Astrocyte of the cerebellum (primary cell): Measurements from ENCODE around the gene EIF5B.

Source experiments
- DNase-seq: peaks from one replicate; pipeline ENCODE4 v3.0.0-alpha.2; 2011; ENCODE audit warnings: low read depth
- H3K4me3 ChIP-seq: 2 replicates; pipeline ENCODE4 v1.5.1; 2011; ENCODE audit warnings: mild to moderate bottlenecking, low read depth, low read length, moderate library complexity
- CTCF ChIP-seq: IDR thresholded peaks from 2 replicates; pipeline ENCODE4 v1.5.1; 2012; ENCODE audit warnings: low read length, low read depth, moderate library complexity, mild to moderate bottlenecking; ENCODE audit errors: missing control alignments
- in situ Hi-C: cut with HindIII; loops from 2 replicates; pipeline ENCODE4 v1.10.0; 2017; ENCODE audit warnings: low sequenced_read_pairs

EIF5B gene

GRCh38 chr2:99420751-99421299 is 83.6 kb downstream of the EIF5B start:
- in situ Hi-C loops: no loop called here
- DNase-seq: peak; percentile 31
- H3K4me3 ChIP-seq: no peak overlapping the region

GRCh38 chr2:99421469-99421868 is 84.3 kb downstream of the EIF5B start:
- TF ChIP-seq CTCF: no peak

More at GRCh38 chr2:99420751-99421299, 83.6 kb downstream of the EIF5B start:
- TF ChIP-seq CTCF: no peak

GRCh38 chr2:99422599-99422998 is 85.4 kb downstream of the EIF5B start:
- in situ Hi-C loops: no loop called here
- H3K4me3 ChIP-seq: no peak overlapping the region
- no peak for TF ChIP-seq CTCF
- DNase-seq: no peak

More at GRCh38 chr2:99421469-99421868, 84.3 kb downstream of the EIF5B start:
- in situ Hi-C loops: no loop called here
- DNase-seq: no peak
- H3K4me3 ChIP-seq: no peak overlapping the region

GRCh38 chr2:99424371-99424770 is 87.2 kb downstream of the EIF5B start:
- no peak for TF ChIP-seq CTCF
- H3K4me3 ChIP-seq: no peak overlapping the region
- DNase-seq: no peak
- in situ Hi-C loops: no loop called here

- peak; percentile 68 for DNase-seq
- TF ChIP-seq CTCF: no peak
- in situ Hi-C loops: no loop called here
- no peak overlapping the region for H3K4me3 ChIP-seq
These were observed 87.8 kb downstream of the EIF5B start for GRCh38 chr2:99425022-99425421.

GRCh38 chr2:99430614-99431291 is 93.6 kb downstream of the EIF5B start:
- peak; percentile 83 for DNase-seq
- H3K4me3 ChIP-seq: no peak overlapping the region
- TF ChIP-seq CTCF: no peak
- in situ Hi-C loops: no loop called here
